ACC112 (cell line): ENCODE measurements around the gene GJB4.

Experiments
- H2AFZ ChIP-seq: fragments of 200-600 bp; sonication (generic); one replicate; pipeline ENCODE4 v1.6.0; 2017; ENCODE audit warnings: antibody characterized with exemption, low read length; ENCODE audit not compliant: unreplicated experiment
- H3K27ac ChIP-seq: fragments of 200-600 bp; sonication (generic); 2 replicates; pipeline ENCODE4 v1.5.1; 2014; ENCODE audit warnings: low read depth, mild to moderate bottlenecking, antibody characterized with exemption, low read length, moderate library complexity
- H3K27me3 ChIP-seq: fragments of 200-600 bp; sonication (generic); 2 replicates; pipeline ENCODE4 v1.6.1; 2014; ENCODE audit warnings: mild to moderate bottlenecking, antibody characterized with exemption, low read length, moderate library complexity, mixed read lengths; ENCODE audit not compliant: insufficient read depth
- H3K36me3 ChIP-seq: fragments of 200-600 bp; sonication (generic); 2 replicates; pipeline ENCODE4 v1.6.1; 2016; ENCODE audit warnings: mild to moderate bottlenecking, antibody characterized with exemption, low read length, moderate library complexity, mixed read lengths; ENCODE audit not compliant: insufficient read depth
- H3K4me1 ChIP-seq: fragments of 200-600 bp; sonication (generic); one replicate; pipeline ENCODE4 v1.6.1; 2016; ENCODE audit warnings: low read length, mixed read lengths; ENCODE audit not compliant: insufficient read depth, unreplicated experiment, control insufficient read depth
- H3K4me3 ChIP-seq: fragments of 200-600 bp; sonication (generic); 2 replicates; pipeline ENCODE4 v1.5.1; 2014; ENCODE audit warnings: mild to moderate bottlenecking, low read depth, low read length
- H3K79me2 ChIP-seq: fragments of 200-600 bp; sonication (generic); one replicate; pipeline ENCODE4 v1.6.0; 2016; ENCODE audit warnings: low read length; ENCODE audit not compliant: control insufficient read depth, unreplicated experiment, insufficient read depth

The GJB4 gene

DNA sequence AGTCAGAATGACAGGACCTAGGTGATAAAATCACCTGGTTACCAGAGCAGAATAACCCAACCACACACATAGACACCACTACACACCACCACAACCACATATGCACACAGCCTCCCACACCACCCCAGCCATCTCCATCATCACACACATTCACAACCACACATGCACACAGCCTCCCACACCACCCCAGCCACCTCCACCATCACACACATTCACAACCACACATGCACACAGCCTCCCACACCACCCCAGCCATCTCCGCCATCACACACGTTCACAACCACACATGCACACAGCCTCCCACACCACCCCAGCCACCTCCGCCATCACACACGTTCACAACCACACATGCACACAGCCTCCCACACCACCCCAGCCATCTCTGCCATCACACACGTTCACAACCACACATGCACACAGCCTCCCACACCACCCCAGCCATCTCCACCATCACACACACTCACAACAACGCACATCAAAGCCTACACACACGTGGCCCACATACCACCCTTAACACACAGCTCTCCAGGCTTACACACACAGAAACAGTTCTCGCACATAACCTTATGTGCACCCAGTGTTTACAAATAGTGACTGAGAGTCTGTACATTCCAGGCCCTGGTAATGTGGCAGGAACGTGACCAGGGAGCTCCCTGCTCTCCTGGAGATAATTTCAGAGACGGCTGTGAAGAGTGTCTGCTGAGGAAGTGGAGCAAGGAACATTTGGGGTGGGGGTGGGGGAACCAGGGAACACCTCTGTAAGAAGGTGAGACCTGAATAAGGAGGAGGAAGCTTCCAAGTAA lies 18.2 kb downstream of the GJB4 start:
- Histone ChIP-seq H3K79me2 (no peaks in the 10 kb centered on the region), H3K36me3 (no peaks in the 10 kb centered on the region), H3K27me3 (peaks cover 15% of the 10 kb centered on the region; the same call in 1 of the 2 replicates), H3K4me3 (no peak overlapping the region), H3K4me1 (peaks cover 4% of the 10 kb centered on the region), H3K27ac (no peak overlapping the region), H2AFZ (no peak overlapping the region)

DNA sequence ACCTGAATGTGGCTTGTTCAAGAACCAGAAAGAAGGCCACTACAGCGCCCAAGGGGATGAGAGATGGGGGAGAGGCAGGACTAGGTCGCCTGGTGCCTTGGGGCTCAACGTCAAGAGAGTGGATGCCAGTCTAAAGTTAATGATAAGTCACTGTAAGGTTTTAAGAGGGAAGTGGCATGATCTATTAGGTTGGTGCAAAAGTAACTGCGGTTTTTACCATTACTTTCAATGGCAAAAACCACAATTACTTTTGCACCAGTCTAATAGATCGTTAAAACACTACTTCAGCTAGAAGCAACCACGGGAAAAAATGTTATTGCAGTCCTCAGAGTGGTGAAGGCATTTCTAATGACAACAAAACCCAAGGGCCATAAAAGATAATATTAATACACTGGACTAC lies 18.8 kb downstream of the GJB4 start:
- H3K79me2 ChIP-seq = no peaks in the 10 kb centered on the region
- H2AFZ ChIP-seq = no peak overlapping the region
- no peaks in the 10 kb centered on the region for H3K36me3 ChIP-seq
- H3K4me1 ChIP-seq = peaks cover 7% of the 10 kb centered on the region
- H3K27ac ChIP-seq = no peak overlapping the region
- H3K27me3 ChIP-seq = peaks cover 15% of the 10 kb centered on the region; the same call in 1 of the 2 replicates
- H3K4me3 ChIP-seq = no peak overlapping the region

DNA sequence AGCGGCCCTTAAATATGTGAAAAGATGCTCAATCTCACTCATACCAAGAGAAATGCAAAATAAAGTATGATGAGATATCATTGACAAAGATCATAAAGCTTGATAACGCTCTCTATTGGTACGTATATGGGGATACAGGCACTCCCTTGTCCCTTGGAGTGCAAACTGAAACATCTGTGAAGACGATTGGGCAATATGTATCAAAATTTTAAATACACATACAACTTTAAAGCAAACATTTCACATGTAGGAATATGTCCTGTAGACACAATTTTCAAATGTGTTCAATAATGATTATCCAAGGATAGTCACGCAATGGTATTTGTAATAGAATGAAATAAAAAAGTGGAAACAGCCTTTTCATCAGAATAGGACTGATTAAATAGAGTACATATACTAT lies 19.5 kb downstream of the GJB4 start:
- no peak overlapping the region for H3K27ac ChIP-seq

GRCh38 chr1:34779526-34779925 lies 20.0 kb downstream of the GJB4 start:
- Histone ChIP-seq H2AFZ (no peak overlapping the region), H3K4me3 (no peak overlapping the region), H3K79me2 (no peaks in the 10 kb centered on the region), H3K27me3 (peaks cover 15% of the 10 kb centered on the region; the same call in 1 of the 2 replicates), H3K27ac (no peak overlapping the region), H3K4me1 (peaks cover 15% of the 10 kb centered on the region), H3K36me3 (no peaks in the 10 kb centered on the region)

More for the DNA sequence above, 19.5 kb downstream of the GJB4 start:
- H3K4me3 ChIP-seq = no peak overlapping the region
- no peak overlapping the region for H2AFZ ChIP-seq
- H3K27me3 ChIP-seq = peaks cover 15% of the 10 kb centered on the region; the same call in 1 of the 2 replicates
- peaks cover 14% of the 10 kb centered on the region for H3K4me1 ChIP-seq
- no peaks in the 10 kb centered on the region for H3K36me3 ChIP-seq
- no peaks in the 10 kb centered on the region for H3K79me2 ChIP-seq

DNA sequence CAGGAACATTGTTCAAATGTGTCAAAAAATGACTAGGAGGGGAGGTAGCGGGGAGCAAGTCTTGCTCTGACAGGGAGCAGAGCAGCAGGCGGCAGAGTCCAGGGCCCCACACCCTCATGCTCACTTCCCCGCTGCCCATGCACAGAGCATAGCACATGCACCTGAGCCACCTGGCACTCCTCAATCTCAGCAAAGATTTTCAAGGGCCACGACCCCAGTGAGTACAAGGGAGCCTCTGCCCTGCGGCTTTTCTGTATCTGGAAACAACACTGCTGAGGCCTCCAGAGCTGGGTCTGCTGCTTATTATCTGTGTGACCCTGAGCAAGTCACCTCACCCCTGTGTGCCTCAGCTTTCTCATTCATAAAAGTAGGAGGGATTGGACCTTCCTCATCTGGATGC lies 20.4 kb downstream of the GJB4 start:
- H3K27ac ChIP-seq = no peak overlapping the region
- H3K36me3 ChIP-seq = no peaks in the 10 kb centered on the region
- no peak overlapping the region for H2AFZ ChIP-seq
- peaks cover 15% of the 10 kb centered on the region for H3K4me1 ChIP-seq
- H3K4me3 ChIP-seq = no peak overlapping the region
- peaks cover 15% of the 10 kb centered on the region; the same call in 1 of the 2 replicates for H3K27me3 ChIP-seq
- no peaks in the 10 kb centered on the region for H3K79me2 ChIP-seq

GRCh38 chr1:34780528-34780927 lies 21.0 kb downstream of the GJB4 start:
- Histone ChIP-seq H3K27me3 (peaks cover 15% of the 10 kb centered on the region; the same call in 1 of the 2 replicates), H3K4me1 (peaks cover 15% of the 10 kb centered on the region), H3K27ac (no peak overlapping the region), H3K79me2 (no peaks in the 10 kb centered on the region), H3K4me3 (no peak overlapping the region), H3K36me3 (no peaks in the 10 kb centered on the region), H2AFZ (no peak overlapping the region)

DNA sequence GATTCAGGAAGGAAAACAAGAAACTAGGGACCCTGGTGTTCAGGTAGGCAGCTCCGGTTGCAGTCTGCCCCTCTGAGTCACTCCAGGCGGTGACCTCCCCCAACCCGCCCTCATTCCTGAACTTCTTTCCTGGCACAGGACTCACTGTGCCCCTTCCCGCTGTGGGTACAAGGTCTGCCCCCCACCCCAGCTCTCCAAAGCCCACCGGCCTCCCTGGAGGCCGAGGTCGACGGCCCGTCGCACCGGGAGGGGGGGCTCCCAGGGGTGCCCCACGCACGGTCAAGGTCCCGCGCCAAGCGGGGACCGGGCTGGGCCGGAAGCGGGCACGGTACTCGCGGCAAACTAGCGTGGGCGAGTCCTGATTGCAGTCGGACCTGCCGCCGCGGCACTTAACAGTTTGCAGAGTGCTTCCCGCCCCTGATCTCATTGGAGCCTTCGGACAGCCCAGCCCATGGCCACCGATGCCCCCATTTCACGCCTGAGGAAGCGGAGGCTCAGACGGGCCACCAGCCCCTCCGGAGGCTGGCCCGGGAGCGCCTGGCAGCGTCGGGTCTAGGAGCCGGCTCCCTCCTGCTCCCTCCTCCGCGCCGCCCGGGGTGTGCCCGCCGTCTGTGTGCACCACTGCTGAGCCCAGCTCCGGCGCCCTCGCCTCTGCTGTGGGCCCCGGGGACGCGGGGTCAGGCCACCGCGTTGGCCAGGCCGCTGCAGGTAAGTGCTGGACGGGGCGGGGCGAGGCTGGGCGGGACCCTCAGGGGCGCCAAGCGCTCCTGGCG lies 21.7 kb downstream of the GJB4 start, which contains the start of gene GJB3:
Gene GJB3 (plus strand): TSS at position 144 of the 773 bp plus-strand sequence. CDS start 3,549 bp downstream, outside the sequence.
- Histone ChIP-seq H3K36me3 (no peaks in the 10 kb centered on the region), H3K4me3 (peak within 1 kb of the TSS; percentile 67), H3K79me2 (no peaks in the 10 kb centered on the region), H3K27me3 (peaks cover 15% of the 10 kb centered on the region; the same call in 1 of the 2 replicates), H2AFZ (peak within 1 kb of the TSS; percentile 51), H3K4me1 (peaks cover 15% of the 10 kb centered on the region), H3K27ac (no peak within 1 kb of the TSS)

GRCh38 chr1:34781844-34782391 lies 22.4 kb downstream of the GJB4 start:
- Histone ChIP-seq H2AFZ (peak overlapping the region; percentile 51), H3K79me2 (no peaks in the 10 kb centered on the region), H3K27me3 (peaks cover 15% of the 10 kb centered on the region; the same call in 1 of the 2 replicates), H3K36me3 (no peaks in the 10 kb centered on the region), H3K27ac (no peak overlapping the region), H3K4me3 (peak overlapping the region; percentile 67), H3K4me1 (peaks cover 15% of the 10 kb centered on the region)

DNA sequence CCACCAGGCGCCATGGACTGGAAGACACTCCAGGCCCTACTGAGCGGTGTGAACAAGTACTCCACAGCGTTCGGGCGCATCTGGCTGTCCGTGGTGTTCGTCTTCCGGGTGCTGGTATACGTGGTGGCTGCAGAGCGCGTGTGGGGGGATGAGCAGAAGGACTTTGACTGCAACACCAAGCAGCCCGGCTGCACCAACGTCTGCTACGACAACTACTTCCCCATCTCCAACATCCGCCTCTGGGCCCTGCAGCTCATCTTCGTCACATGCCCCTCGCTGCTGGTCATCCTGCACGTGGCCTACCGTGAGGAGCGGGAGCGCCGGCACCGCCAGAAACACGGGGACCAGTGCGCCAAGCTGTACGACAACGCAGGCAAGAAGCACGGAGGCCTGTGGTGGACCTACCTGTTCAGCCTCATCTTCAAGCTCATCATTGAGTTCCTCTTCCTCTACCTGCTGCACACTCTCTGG lies 25.2 kb downstream of the GJB4 start:
- Histone ChIP-seq H2AFZ (no peak overlapping the region), H3K4me3 (no peak overlapping the region), H3K4me1 (peaks cover 15% of the 10 kb centered on the region), H3K27ac (no peak overlapping the region), H3K36me3 (no peaks in the 10 kb centered on the region), H3K27me3 (peaks cover 15% of the 10 kb centered on the region; the same call in 1 of the 2 replicates), H3K79me2 (no peaks in the 10 kb centered on the region)

DNA sequence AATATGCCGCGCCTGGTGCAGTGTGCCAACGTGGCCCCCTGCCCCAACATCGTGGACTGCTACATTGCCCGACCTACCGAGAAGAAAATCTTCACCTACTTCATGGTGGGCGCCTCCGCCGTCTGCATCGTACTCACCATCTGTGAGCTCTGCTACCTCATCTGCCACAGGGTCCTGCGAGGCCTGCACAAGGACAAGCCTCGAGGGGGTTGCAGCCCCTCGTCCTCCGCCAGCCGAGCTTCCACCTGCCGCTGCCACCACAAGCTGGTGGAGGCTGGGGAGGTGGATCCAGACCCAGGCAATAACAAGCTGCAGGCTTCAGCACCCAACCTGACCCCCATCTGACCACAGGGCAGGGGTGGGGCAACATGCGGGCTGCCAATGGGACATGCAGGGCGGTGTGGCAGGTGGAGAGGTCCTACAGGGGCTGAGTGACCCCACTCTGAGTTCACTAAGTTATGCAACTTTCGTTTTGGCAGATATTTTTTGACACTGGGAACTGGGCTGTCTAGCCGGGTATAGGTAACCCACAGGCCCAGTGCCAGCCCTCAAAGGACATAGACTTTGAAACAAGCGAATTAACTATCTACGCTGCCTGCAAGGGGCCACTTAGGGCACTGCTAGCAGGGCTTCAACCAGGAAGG lies 25.8 kb downstream of the GJB4 start:
- Histone ChIP-seq H3K4me3 (no peak overlapping the region), H3K27ac (no peak overlapping the region), H3K27me3 (peaks cover 15% of the 10 kb centered on the region; the same call in 1 of the 2 replicates), H3K79me2 (no peaks in the 10 kb centered on the region), H3K4me1 (peaks cover 15% of the 10 kb centered on the region), H2AFZ (no peak overlapping the region), H3K36me3 (no peaks in the 10 kb centered on the region)
